ENCODE results near the gene MOG. TPM values are rescaled to one million over a fixed set of nuclear protein-coding genes. Genes with fewer than 3 reads are reported as not detected.

MOG gene
- not detected in 5 replicates for total RNA-seq (2022; extraction: Qiagen RNA extraction)

GRCh38 chr6:29656798-29657197 is at the start of gene MOG:
Gene MOG (plus strand): TSS chr6:29657092. CDS start chr6:29657210, 118 bp downstream.

GRCh38 chr6:29632789-29633533 is 23.9 kb upstream of the MOG start, which contains the start of gene GABBR1:
Gene GABBR1 (minus strand): TSS chr6:29633183. CDS start chr6:29632385, 798 bp downstream.

GRCh38 chr6:29680904-29681303 is 24.0 kb downstream of the MOG start, which contains the start of gene ZFP57:
Gene ZFP57 (minus strand): TSS chr6:29681152. CDS start chr6:29677003, 4,149 bp downstream.

Other genes with a start within 250 kb of the MOG start
- not detected in 5 replicates for gene OR12D1, start 242.2 kb upstream of the MOG start, total RNA-seq (2022; extraction: Qiagen RNA extraction)
- not detected in 5 replicates for gene OR10C1, start 217.8 kb upstream of the MOG start, total RNA-seq (2022; extraction: Qiagen RNA extraction)
- not detected in 5 replicates for gene OR11A1, start 200.0 kb upstream of the MOG start, total RNA-seq (2022; extraction: Qiagen RNA extraction)
- gene OR2H1, start 199.9 kb upstream of the MOG start, total RNA-seq (2022; extraction: Qiagen RNA extraction): not detected in 5 replicates
- gene MAS1L, start 169.1 kb upstream of the MOG start, total RNA-seq (2022; extraction: Qiagen RNA extraction): not detected in 5 replicates
- 0.33 to 1.0 TPM (median 0.87 TPM) in 5 replicates for gene UBD, start 97.4 kb upstream of the MOG start, total RNA-seq (2022; extraction: Qiagen RNA extraction)
- not detected in 5 replicates for gene OR2H2, start 72.0 kb upstream of the MOG start, total RNA-seq (2022; extraction: Qiagen RNA extraction)
- 4.3 to 6.1 TPM (median 5.8 TPM) in 5 replicates for gene GABBR1, start 23.9 kb upstream of the MOG start, total RNA-seq (2022; extraction: Qiagen RNA extraction)
- not detected in 5 replicates for gene ZFP57, start 24.1 kb downstream of the MOG start, total RNA-seq (2022; extraction: Qiagen RNA extraction)
- 3.5 to 6.1 TPM (median 4.9 TPM) in 5 replicates for gene HLA-F, start 66.3 kb downstream of the MOG start, total RNA-seq (2022; extraction: Qiagen RNA extraction)
- not detected in 5 replicates for gene HLA-G, start 170.7 kb downstream of the MOG start, total RNA-seq (2022; extraction: Qiagen RNA extraction)